Naive thymus-derived CD4-positive, alpha-beta T cell (primary cell): ENCODE measurements around the gene OR52A1. TPM values are rescaled to one million over a fixed set of nuclear protein-coding genes. Genes with fewer than 3 reads are reported as not detected.
"Not testable (repeated sequence)": the region's sequence is repeated elsewhere in the genome, so short reads cannot be mapped to it uniquely, and the experiment has no call there.

Source experiments
- ATAC-seq: fragments of 150-1000 bp; cut with Tn5 transposase; 2 replicates; pipeline ENCODE4 v1.10.0; 2021; ENCODE audit warnings: mild to moderate bottlenecking, moderate library complexity
- CTCF ChIA-PET: fragments of 350-600 bp; sonication (Branson Sonifier 250); formaldehyde crosslinking; loops from one replicate; lab custom pipeline; 2021; ENCODE audit warnings: antibody characterized with exemption; lab: Charles Lee
- POLR2A ChIA-PET: fragments of 350-600 bp; sonication (Branson Sonifier 250); formaldehyde crosslinking; loops from one replicate; lab custom pipeline; 2021; ENCODE audit warnings: antibody characterized with exemption, inconsistent platforms; lab: Charles Lee
- DNase-seq, 9 donors: peaks; one replicate each; pipeline versions ENCODE4 v3.0.0 to v3.0.0-alpha.2; 2020 to 2022; ENCODE audit warnings: mixed read lengths in 1 of 9
- H3K27ac ChIP-seq: one replicate; pipeline ENCODE4 v1.7.0; 2013; ENCODE audit warnings: mild to moderate bottlenecking, low read depth, low read length, moderate library complexity
- H3K27me3 ChIP-seq, 2 donors: one replicate each; pipeline ENCODE4 v1.7.0; 2013; ENCODE audit warnings: low read length in 2 of 2, mild to moderate bottlenecking in 2 of 2, moderate library complexity in 2 of 2; ENCODE audit not compliant: control insufficient read depth in 2 of 2, insufficient read depth in 2 of 2
- H3K36me3 ChIP-seq, 3 experiments: 1 replicate in 2 of 3; 2 replicates in 1 of 3; pipeline ENCODE4 v1.7.0; 2013; ENCODE audit warnings: low read length in 3 of 3, mild to moderate bottlenecking in 3 of 3, moderate library complexity in 1 of 3; ENCODE audit not compliant: insufficient read depth in 3 of 3, control insufficient read depth in 2 of 3
- H3K4me1 ChIP-seq, 2 donors: one replicate each; pipeline ENCODE4 v1.7.0; 2013; ENCODE audit warnings: low read length in 2 of 2, mild to moderate bottlenecking in 2 of 2, moderate library complexity in 1 of 2; ENCODE audit not compliant: control insufficient read depth in 2 of 2, insufficient read depth in 2 of 2
- H3K4me3 ChIP-seq: 2 replicates; pipeline ENCODE4 v1.7.0; 2013; ENCODE audit warnings: mild to moderate bottlenecking, low read length
- H3K9me3 ChIP-seq, 3 experiments: 1 replicate in 2 of 3; 2 replicates in 1 of 3; pipeline ENCODE4 v1.7.0; 2013; ENCODE audit warnings: low read length in 3 of 3; ENCODE audit not compliant: control insufficient read depth in 2 of 3
- H3K27ac Mint-ChIP-seq, 9 donors: one replicate each; pipeline ENCODE4 v1.8.0; 2020 to 2022; ENCODE audit warnings: mixed read lengths in 9 of 9, mild to moderate bottlenecking in 8 of 9, moderate library complexity in 5 of 9, inconsistent platforms in 2 of 9
- H3K27me3 Mint-ChIP-seq, 5 donors: one replicate each; pipeline ENCODE4 v1.8.0; 2021 to 2022; ENCODE audit warnings: mixed read lengths in 5 of 5, mild to moderate bottlenecking in 1 of 5
- H3K36me3 Mint-ChIP-seq, 5 donors: one replicate each; pipeline ENCODE4 v1.8.0; 2020 to 2022; ENCODE audit warnings: mixed read lengths in 5 of 5, mild to moderate bottlenecking in 3 of 5, inconsistent platforms in 1 of 5
- H3K4me1 Mint-ChIP-seq, 7 donors: one replicate each; pipeline ENCODE4 v1.8.0; 2020 to 2022; ENCODE audit warnings: mixed read lengths in 7 of 7, mild to moderate bottlenecking in 3 of 7, inconsistent platforms in 1 of 7
- H3K4me3 Mint-ChIP-seq, 10 donors: one replicate each; pipeline ENCODE4 v1.8.0; 2020 to 2022; ENCODE audit warnings: mild to moderate bottlenecking in 10 of 10, mixed read lengths in 10 of 10, moderate library complexity in 6 of 10, inconsistent platforms in 2 of 10
- H3K9me3 Mint-ChIP-seq, 11 donors: one replicate each; pipeline ENCODE4 v1.8.0; 2020 to 2022; ENCODE audit warnings: mixed read lengths in 11 of 11, mild to moderate bottlenecking in 4 of 11, inconsistent platforms in 1 of 11, moderate library complexity in 1 of 11
- intact Hi-C, 2 donors: fragments of 100-400 bp; cut with micrococcal nuclease; formaldehyde crosslinking; loops; one replicate each; pipeline ENCODE4 v1.15.1; 2023
- polyA plus RNA-seq, 2 donors: library from polyadenylated mRNA; unstranded; fragments of 300-500 nt; fragmentation: Illumina TruSeq; gene quantifications; one replicate each; pipeline ENCODE4 v1.2.3, GENCODE V29; 2021
- total RNA-seq, 6 experiments: library from RNA in 5 of 6; stranded (reverse) in 5 of 6; gene quantifications; 1 replicate in 5 of 6; 2 replicates in 1 of 6; pipeline ENCODE4 v1.2.3 and lab custom pipeline; 2021 to 2026

Gene OR52A1
- total and polyA plus RNA-seq, 7 experiments from 2014 or later = not detected

- H3K27ac Mint-ChIP-seq = no peak overlapping the region
- H3K9me3 Mint-ChIP-seq = peaks cover 0 to 34% (median 11%) of the 10 kb centered on the region in 11 donors
- Histone ChIP-seq H3K36me3 (no peaks in the 10 kb centered on the region), H3K27ac (no peak overlapping the region), H3K4me1 (no peaks in the 10 kb centered on the region), H3K9me3 (peaks cover 0 to 8% (median 0%) of the 10 kb centered on the region in 3 experiments), H3K4me3 (no peak overlapping the region), H3K27me3 (no peaks in the 10 kb centered on the region)
- ATAC-seq (no peak), DNase-seq (no peak)
- intact Hi-C loops = no loop called here
- CTCF ChIA-PET = no interaction called here
- POLR2A ChIA-PET = no interaction called here
- H3K27me3 Mint-ChIP-seq = peaks cover 0 to 11% (median 0%) of the 10 kb centered on the region in 5 donors
- H3K36me3 Mint-ChIP-seq = no peaks in the 10 kb centered on the region
- H3K4me1 Mint-ChIP-seq = no peaks in the 10 kb centered on the region
- no peak overlapping the region for H3K4me3 Mint-ChIP-seq
Observed at GRCh38 chr11:5192738-5193137, 38.2 kb upstream of the OR52A1 start.

- H3K27ac Mint-ChIP-seq = no peak overlapping the region
- intact Hi-C loops = no loop called here
- Histone ChIP-seq H3K4me1 (no peaks in the 10 kb centered on the region), H3K36me3 (no peaks in the 10 kb centered on the region), H3K9me3 (peaks cover 0 to 8% (median 0%) of the 10 kb centered on the region in 3 experiments), H3K27ac (no peak overlapping the region), H3K4me3 (no peak overlapping the region), H3K27me3 (no peaks in the 10 kb centered on the region)
- peaks cover 0 to 6% (median 0%) of the 10 kb centered on the region in 5 donors for H3K27me3 Mint-ChIP-seq
- POLR2A ChIA-PET = no interaction called here
- no peaks in the 10 kb centered on the region for H3K36me3 Mint-ChIP-seq
- no peak for ATAC-seq
- no peaks in the 10 kb centered on the region for H3K4me1 Mint-ChIP-seq
- DNase-seq = no peak
- CTCF ChIA-PET = no interaction called here
- H3K4me3 Mint-ChIP-seq = no peak overlapping the region
- H3K9me3 Mint-ChIP-seq = peaks cover 0 to 32% (median 10%) of the 10 kb centered on the region in 11 donors
Observed at GRCh38 chr11:5188201-5188600, 33.6 kb upstream of the OR52A1 start.

GRCh38 chr11:5178046-5178837 is 23.7 kb upstream of the OR52A1 start:
- Mint-ChIP-seq H3K36me3 (no peaks in the 10 kb centered on the region), H3K27ac (no peak overlapping the region), H3K27me3 (peaks cover 0 to 10% (median 4%) of the 10 kb centered on the region in 5 donors), H3K4me1 (no peaks in the 10 kb centered on the region), H3K9me3 (peaks cover 0 to 4% (median 0%) of the 10 kb centered on the region in 11 donors), H3K4me3 (no peak overlapping the region)
- intact Hi-C loops = no loop called here
- CTCF ChIA-PET = no interaction called here
- Histone ChIP-seq H3K4me3 (no peak overlapping the region), H3K9me3 (no peaks in the 10 kb centered on the region), H3K36me3 (no peaks in the 10 kb centered on the region), H3K27ac (no peak overlapping the region), H3K27me3 (no peaks in the 10 kb centered on the region), H3K4me1 (no peaks in the 10 kb centered on the region)
- ATAC-seq (no peak), DNase-seq (no peak)
- POLR2A ChIA-PET = no interaction called here

GRCh38 chr11:5174934-5175333 is 20.4 kb upstream of the OR52A1 start:
- no peak for ATAC-seq
- ChIA-PET POLR2A (no interaction called here), CTCF (no interaction called here)

GRCh38 chr11:5171856-5172255 is 17.3 kb upstream of the OR52A1 start:
- CTCF ChIA-PET = no interaction called here
- no peaks in the 10 kb centered on the region for H3K36me3 ChIP-seq
- no peaks in the 10 kb centered on the region for H3K36me3 Mint-ChIP-seq
- ATAC-seq (no peak), DNase-seq (no peak)
- no peaks in the 10 kb centered on the region for H3K4me1 Mint-ChIP-seq
- H3K4me3 Mint-ChIP-seq = no peak overlapping the region
- peaks cover 0 to 4% (median 0%) of the 10 kb centered on the region in 5 donors for H3K27me3 Mint-ChIP-seq
- no peak overlapping the region for H3K27ac ChIP-seq
- H3K9me3 Mint-ChIP-seq = no peaks in the 10 kb centered on the region
- POLR2A ChIA-PET = no interaction called here
- H3K27me3 ChIP-seq = no peaks in the 10 kb centered on the region
- no peak overlapping the region for H3K27ac Mint-ChIP-seq
- no peaks in the 10 kb centered on the region for H3K9me3 ChIP-seq
- no peaks in the 10 kb centered on the region for H3K4me1 ChIP-seq
- no peak overlapping the region for H3K4me3 ChIP-seq
- intact Hi-C loops = no loop called here

More at GRCh38 chr11:5174934-5175333, 20.4 kb upstream of the OR52A1 start:
- no peaks in the 10 kb centered on the region for H3K36me3 Mint-ChIP-seq
- intact Hi-C loops = no loop called here
- H3K27ac Mint-ChIP-seq = no peak overlapping the region
- Histone ChIP-seq H3K27me3 (no peaks in the 10 kb centered on the region), H3K27ac (no peak overlapping the region), H3K4me3 (no peak overlapping the region), H3K9me3 (no peaks in the 10 kb centered on the region), H3K4me1 (no peaks in the 10 kb centered on the region), H3K36me3 (no peaks in the 10 kb centered on the region)
- DNase-seq = no peak
- peaks cover 0 to 4% (median 0%) of the 10 kb centered on the region in 11 donors for H3K9me3 Mint-ChIP-seq
- no peaks in the 10 kb centered on the region for H3K4me1 Mint-ChIP-seq
- H3K4me3 Mint-ChIP-seq = no peak overlapping the region
- H3K27me3 Mint-ChIP-seq = peaks cover 0 to 10% (median 4%) of the 10 kb centered on the region in 5 donors

- intact Hi-C loops, H3K9me3 ChIP-seq, H3K4me1 ChIP-seq, DNase-seq, H3K27me3 ChIP-seq, H3K36me3 ChIP-seq, ATAC-seq, H3K4me3 ChIP-seq, CTCF ChIA-PET, H3K27ac Mint-ChIP-seq, POLR2A ChIA-PET, H3K9me3 Mint-ChIP-seq, H3K27ac ChIP-seq, H3K4me1 Mint-ChIP-seq, H3K4me3 Mint-ChIP-seq, H3K36me3 Mint-ChIP-seq: not testable (repeated sequence)
- peaks cover 0 to 18% (median 0%) of the 10 kb centered on the region in 5 donors for H3K27me3 Mint-ChIP-seq
Observed at GRCh38 chr11:5165898-5166297, 11.3 kb upstream of the OR52A1 start.

- H3K36me3 Mint-ChIP-seq, H3K4me3 ChIP-seq, H3K27me3 ChIP-seq, POLR2A ChIA-PET, CTCF ChIA-PET, H3K27ac Mint-ChIP-seq, H3K4me3 Mint-ChIP-seq, H3K4me1 ChIP-seq, H3K9me3 ChIP-seq, ATAC-seq, H3K4me1 Mint-ChIP-seq, intact Hi-C loops, H3K9me3 Mint-ChIP-seq, H3K27ac ChIP-seq, H3K36me3 ChIP-seq, DNase-seq: not testable (repeated sequence)
- peaks cover 0 to 20% (median 4%) of the 10 kb centered on the region in 5 donors for H3K27me3 Mint-ChIP-seq
Observed at GRCh38 chr11:5164807-5165206, 10.2 kb upstream of the OR52A1 start.
